Ovary (tissue), 3 donors: ENCODE measurements around the gene FGGY.
"Not testable (repeated sequence)": the region's sequence is repeated elsewhere in the genome, so short reads cannot be mapped to it uniquely, and the experiment has no call there.

Experiments used
- EP300 ChIP-seq: sonication (generic); formaldehyde crosslinking; IDR thresholded peaks from one replicate; pipeline ENCODE4 v1.6.1; 2017; ENCODE audit warnings: antibody characterized with exemption
- POLR2A ChIP-seq: fragments of 450-650 bp; IDR thresholded peaks from one replicate; pipeline ENCODE4 v1.6.1; 2017; ENCODE audit warnings: antibody characterized with exemption, mild to moderate bottlenecking, moderate library complexity
- TF ChIP-seq, protein P1 (sequence below), 3 donors: fragments of 450-650 bp in 2 of 3; fragments of 200-600 bp in 1 of 3; IDR thresholded peaks; one replicate each; pipeline versions ENCODE4 v1.5.1 to v1.8.0; 2016 to 2022; ENCODE audit warnings: antibody characterized with exemption in 3 of 3, mild to moderate bottlenecking in 1 of 3
- donor health status: DM: no; HTN: no; CAD: no.

GRCh38 chr1:59538476-59538875 lies 241.6 kb downstream of the FGGY start:
- TF ChIP-seq, protein P1, sequence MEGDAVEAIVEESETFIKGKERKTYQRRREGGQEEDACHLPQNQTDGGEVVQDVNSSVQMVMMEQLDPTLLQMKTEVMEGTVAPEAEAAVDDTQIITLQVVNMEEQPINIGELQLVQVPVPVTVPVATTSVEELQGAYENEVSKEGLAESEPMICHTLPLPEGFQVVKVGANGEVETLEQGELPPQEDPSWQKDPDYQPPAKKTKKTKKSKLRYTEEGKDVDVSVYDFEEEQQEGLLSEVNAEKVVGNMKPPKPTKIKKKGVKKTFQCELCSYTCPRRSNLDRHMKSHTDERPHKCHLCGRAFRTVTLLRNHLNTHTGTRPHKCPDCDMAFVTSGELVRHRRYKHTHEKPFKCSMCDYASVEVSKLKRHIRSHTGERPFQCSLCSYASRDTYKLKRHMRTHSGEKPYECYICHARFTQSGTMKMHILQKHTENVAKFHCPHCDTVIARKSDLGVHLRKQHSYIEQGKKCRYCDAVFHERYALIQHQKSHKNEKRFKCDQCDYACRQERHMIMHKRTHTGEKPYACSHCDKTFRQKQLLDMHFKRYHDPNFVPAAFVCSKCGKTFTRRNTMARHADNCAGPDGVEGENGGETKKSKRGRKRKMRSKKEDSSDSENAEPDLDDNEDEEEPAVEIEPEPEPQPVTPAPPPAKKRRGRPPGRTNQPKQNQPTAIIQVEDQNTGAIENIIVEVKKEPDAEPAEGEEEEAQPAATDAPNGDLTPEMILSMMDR (IDR thresholded peaks at IDR 0.05), result not testable (repeated sequence)
- not testable (repeated sequence) for TF ChIP-seq POLR2A, EP300
